ENCODE measurements around the gene IL36B.

DNA sequence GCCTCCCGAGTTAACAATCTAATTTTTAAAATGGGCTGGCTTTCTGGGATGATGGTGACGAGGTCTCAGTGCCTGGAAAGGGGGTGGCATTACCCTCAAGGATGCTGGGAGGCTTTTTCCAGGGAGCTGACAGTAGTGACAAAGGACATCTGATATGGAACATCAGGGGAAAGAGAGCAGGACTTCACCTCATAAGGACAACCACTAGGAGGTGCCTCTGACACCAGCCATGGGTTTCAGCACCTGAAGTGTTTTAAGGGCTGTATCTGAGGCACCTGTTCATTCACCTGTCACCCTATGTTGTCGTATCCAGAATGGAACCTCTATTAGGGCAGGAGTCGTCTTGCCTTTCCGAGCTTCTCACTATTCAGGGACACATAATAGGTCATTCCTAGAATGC is 10.8 kb downstream of the IL36B start:
- TF ChIP-seq, protein P1, sequence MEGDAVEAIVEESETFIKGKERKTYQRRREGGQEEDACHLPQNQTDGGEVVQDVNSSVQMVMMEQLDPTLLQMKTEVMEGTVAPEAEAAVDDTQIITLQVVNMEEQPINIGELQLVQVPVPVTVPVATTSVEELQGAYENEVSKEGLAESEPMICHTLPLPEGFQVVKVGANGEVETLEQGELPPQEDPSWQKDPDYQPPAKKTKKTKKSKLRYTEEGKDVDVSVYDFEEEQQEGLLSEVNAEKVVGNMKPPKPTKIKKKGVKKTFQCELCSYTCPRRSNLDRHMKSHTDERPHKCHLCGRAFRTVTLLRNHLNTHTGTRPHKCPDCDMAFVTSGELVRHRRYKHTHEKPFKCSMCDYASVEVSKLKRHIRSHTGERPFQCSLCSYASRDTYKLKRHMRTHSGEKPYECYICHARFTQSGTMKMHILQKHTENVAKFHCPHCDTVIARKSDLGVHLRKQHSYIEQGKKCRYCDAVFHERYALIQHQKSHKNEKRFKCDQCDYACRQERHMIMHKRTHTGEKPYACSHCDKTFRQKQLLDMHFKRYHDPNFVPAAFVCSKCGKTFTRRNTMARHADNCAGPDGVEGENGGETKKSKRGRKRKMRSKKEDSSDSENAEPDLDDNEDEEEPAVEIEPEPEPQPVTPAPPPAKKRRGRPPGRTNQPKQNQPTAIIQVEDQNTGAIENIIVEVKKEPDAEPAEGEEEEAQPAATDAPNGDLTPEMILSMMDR (IDR thresholded peaks at IDR 0.05), result no peak
- TF ChIP-seq GABPA (IDR thresholded peaks at IDR 0.05; ENCODE audit: low read depth) (no peak), MAX (IDR thresholded peaks at IDR 0.05; ENCODE audit: low read depth) (no peak), FOXM1 (IDR thresholded peaks at IDR 0.05; ENCODE audit: low read depth) (no peak), JUND (IDR thresholded peaks at IDR 0.05) (no peak), PBX3 (IDR thresholded peaks at IDR 0.05) (no peak), EP300 (IDR thresholded peaks at IDR 0.05; ENCODE audit: borderline replicate concordance in 1 of 2, low read depth in 1 of 2, low read length in 1 of 2) (no peak), EZH2phosphoT487 (IDR thresholded peaks at IDR 0.05; ENCODE audit: borderline replicate concordance, low read depth) (no peak), NRF1 (IDR thresholded peaks at IDR 0.05; ENCODE audit: low read depth, low read length) (no peak), POLR2AphosphoS5 (IDR thresholded peaks at IDR 0.05; ENCODE audit: low read depth, low read length) (no peak), FOXJ3 (CRISPR knock-in tag; IDR thresholded peaks at IDR 0.05) (no peak), MXI1 (IDR thresholded peaks at IDR 0.05; ENCODE audit: low read depth, low read length) (no peak)
- TF ChIP-seq, protein P2, sequence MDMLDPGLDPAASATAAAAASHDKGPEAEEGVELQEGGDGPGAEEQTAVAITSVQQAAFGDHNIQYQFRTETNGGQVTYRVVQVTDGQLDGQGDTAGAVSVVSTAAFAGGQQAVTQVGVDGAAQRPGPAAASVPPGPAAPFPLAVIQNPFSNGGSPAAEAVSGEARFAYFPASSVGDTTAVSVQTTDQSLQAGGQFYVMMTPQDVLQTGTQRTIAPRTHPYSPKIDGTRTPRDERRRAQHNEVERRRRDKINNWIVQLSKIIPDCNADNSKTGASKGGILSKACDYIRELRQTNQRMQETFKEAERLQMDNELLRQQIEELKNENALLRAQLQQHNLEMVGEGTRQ (IDR thresholded peaks at IDR 0.05; ENCODE audit: borderline replicate concordance, low read depth, low read length), result no peak
- TF ChIP-seq, protein P3, sequence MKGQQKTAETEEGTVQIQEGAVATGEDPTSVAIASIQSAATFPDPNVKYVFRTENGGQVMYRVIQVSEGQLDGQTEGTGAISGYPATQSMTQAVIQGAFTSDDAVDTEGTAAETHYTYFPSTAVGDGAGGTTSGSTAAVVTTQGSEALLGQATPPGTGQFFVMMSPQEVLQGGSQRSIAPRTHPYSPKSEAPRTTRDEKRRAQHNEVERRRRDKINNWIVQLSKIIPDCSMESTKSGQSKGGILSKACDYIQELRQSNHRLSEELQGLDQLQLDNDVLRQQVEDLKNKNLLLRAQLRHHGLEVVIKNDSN (IDR thresholded peaks at IDR 0.05; ENCODE audit: borderline replicate concordance, low read depth), result no peak
